Measurements from ENCODE around the gene ACY1. TPM values are rescaled to one million over a fixed set of nuclear protein-coding genes. Genes with fewer than 3 reads are reported as not detected.

Gene ACY1
- total and polyA plus RNA-seq, 10 of the 15 experiments (the other 5 are each of a cell fraction or from before 2014, with no cell fraction given) = 18.5 to 42.2 (median 27.8) TPM

DNA sequence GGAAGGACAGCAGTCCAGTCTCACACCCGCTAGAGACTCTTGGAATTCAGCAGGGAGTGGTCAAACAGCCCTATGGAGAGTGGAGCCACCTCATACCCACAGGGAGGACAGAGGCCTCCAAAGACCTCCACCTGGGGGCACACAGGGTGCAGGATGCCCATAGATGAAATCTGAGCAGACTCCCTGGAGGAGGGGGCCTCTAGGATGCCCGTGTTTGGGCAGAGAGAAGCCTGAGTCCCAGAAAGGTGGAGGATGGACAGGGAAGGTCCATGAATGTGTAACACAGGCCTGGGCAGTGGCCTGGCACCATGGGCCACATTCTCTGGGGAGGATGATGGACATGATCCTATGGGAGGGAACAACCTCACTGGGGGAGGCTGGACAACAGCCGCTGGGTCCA, 51.3 kb downstream of the ACY1 start:
- no TSS peak for BruUV-seq (replicated peaks)
- ATAC-seq (no peak), DNase-seq (ENCODE audit: low read depth, low spot score) (no peak), FAIRE-seq (no peak)
- no peaks in the 10 kb centered on the region; the same call in 2 of the 3 replicates for H3K9me3 ChIP-seq (replicated peaks; ENCODE audit: control insufficient read depth, insufficient read depth, low read length)
- H4K20me1 ChIP-seq (ENCODE audit: control insufficient read depth, insufficient read depth) = no peaks in the 10 kb centered on the region
- no peaks in the 10 kb centered on the region for H3K79me2 ChIP-seq (ENCODE audit: control insufficient read depth, insufficient read depth, low read length)
- intact Hi-C loops (cut with micrococcal nuclease; ENCODE audit: unreplicated experiment) (no loop called here), in situ Hi-C loops (cut with MboI) (no loop called here)
- no peak overlapping the region for H2AFZ ChIP-seq (ENCODE audit: control insufficient read depth, low read depth, low read length)
- no peak overlapping the region for H3K9ac ChIP-seq (ENCODE audit: control insufficient read depth, insufficient read depth, low read length)
- H3K4me3 ChIP-seq = no peak overlapping the region
- peaks cover 7% of the 10 kb centered on the region; the same call in 1 of the 2 replicates for H3K4me1 ChIP-seq (ENCODE audit: control insufficient read depth, insufficient read depth, low read length)
- H3K36me3 ChIP-seq (ENCODE audit: control insufficient read depth in 2 of 2, insufficient read depth in 2 of 2, low read length in 1 of 2) = no peaks in the 10 kb centered on the region
- ChIA-PET RAD21 (ENCODE audit: unreplicated experiment) (interaction anchor here (4.5 kb wide), 1 partner anchor 19 kb away, joined by 48 read pairs; no protein-coding TSS in a partner anchor), SMC1A (ENCODE audit: uncharacterized antibody, unreplicated experiment) (interaction anchor here (0.6 to 3.3 kb wide), 2 partner anchors 9 to 11 kb away, joined by 3 to 16 read pairs; no protein-coding TSS in a partner anchor), CTCF (interaction anchor here (0.9 to 4.6 kb wide), 3 partner anchors 18 to 88 kb away, joined by 4 to 44 read pairs (median 41); no protein-coding TSS in a partner anchor), POLR2A (interaction anchor here (0.7 to 1.0 kb wide), 2 partner anchors 11 to 19 kb away, joined by 3 read pairs; no protein-coding TSS in a partner anchor)
- no peaks in the 10 kb centered on the region for H3K27me3 ChIP-seq (replicated peaks in 1 of 2; ENCODE audit: control insufficient read depth in 2 of 2, insufficient read depth in 2 of 2, low read length in 1 of 2)
- WGBS (ENCODE audit: insufficient coverage, insufficient replicate concordance, low lambda C conversion rate, missing lambda C conversion rate) = 58% methylated on average over 3 of the region's 3 CpGs
- no peak overlapping the region for H3K27ac ChIP-seq (ENCODE audit: control insufficient read depth, insufficient read depth)
- H3K4me2 ChIP-seq (ENCODE audit: control insufficient read depth, insufficient read depth) = no peak overlapping the region
- TF ChIP-seq, protein P1, sequence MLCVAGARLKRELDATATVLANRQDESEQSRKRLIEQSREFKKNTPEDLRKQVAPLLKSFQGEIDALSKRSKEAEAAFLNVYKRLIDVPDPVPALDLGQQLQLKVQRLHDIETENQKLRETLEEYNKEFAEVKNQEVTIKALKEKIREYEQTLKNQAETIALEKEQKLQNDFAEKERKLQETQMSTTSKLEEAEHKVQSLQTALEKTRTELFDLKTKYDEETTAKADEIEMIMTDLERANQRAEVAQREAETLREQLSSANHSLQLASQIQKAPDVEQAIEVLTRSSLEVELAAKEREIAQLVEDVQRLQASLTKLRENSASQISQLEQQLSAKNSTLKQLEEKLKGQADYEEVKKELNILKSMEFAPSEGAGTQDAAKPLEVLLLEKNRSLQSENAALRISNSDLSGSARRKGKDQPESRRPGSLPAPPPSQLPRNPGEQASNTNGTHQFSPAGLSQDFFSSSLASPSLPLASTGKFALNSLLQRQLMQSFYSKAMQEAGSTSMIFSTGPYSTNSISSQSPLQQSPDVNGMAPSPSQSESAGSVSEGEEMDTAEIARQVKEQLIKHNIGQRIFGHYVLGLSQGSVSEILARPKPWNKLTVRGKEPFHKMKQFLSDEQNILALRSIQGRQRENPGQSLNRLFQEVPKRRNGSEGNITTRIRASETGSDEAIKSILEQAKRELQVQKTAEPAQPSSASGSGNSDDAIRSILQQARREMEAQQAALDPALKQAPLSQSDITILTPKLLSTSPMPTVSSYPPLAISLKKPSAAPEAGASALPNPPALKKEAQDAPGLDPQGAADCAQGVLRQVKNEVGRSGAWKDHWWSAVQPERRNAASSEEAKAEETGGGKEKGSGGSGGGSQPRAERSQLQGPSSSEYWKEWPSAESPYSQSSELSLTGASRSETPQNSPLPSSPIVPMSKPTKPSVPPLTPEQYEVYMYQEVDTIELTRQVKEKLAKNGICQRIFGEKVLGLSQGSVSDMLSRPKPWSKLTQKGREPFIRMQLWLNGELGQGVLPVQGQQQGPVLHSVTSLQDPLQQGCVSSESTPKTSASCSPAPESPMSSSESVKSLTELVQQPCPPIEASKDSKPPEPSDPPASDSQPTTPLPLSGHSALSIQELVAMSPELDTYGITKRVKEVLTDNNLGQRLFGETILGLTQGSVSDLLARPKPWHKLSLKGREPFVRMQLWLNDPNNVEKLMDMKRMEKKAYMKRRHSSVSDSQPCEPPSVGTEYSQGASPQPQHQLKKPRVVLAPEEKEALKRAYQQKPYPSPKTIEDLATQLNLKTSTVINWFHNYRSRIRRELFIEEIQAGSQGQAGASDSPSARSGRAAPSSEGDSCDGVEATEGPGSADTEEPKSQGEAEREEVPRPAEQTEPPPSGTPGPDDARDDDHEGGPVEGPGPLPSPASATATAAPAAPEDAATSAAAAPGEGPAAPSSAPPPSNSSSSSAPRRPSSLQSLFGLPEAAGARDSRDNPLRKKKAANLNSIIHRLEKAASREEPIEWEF (IDR thresholded peaks at IDR 0.05; ENCODE audit: insufficient replicate concordance, low read depth, low read length) = no peak
- TF ChIP-seq NRF1 (conservative IDR thresholded peaks at IDR 0.05; ENCODE audit: low read depth, low read length) = no peak

Data from GM12878 (cell line).